BE2C (cell line): Measurements from ENCODE around the gene POLR3GL.
A peak's percentile ranks its signal among the peaks of the same experiment; 100 is the strongest.

ENCODE experiments used
- DNase-seq: peaks from one replicate; pipeline ENCODE4 v3.0.0-alpha.2; 2020
- H3K27me3 ChIP-seq: fragments of 250-450 bp; sonication (Bioruptor Pico); 2 replicates; pipeline ENCODE4 v1.5.1; 2020; ENCODE audit warnings: mild to moderate bottlenecking
- H3K36me3 ChIP-seq: fragments of 250-450 bp; sonication (Bioruptor Pico); 2 replicates; pipeline ENCODE4 v1.5.1; 2020; ENCODE audit warnings: mild to moderate bottlenecking
- H3K4me1 ChIP-seq: fragments of 250-450 bp; sonication (Bioruptor Pico); 2 replicates; pipeline ENCODE4 v1.5.1; 2020
- H3K4me3 ChIP-seq: 2 replicates; pipeline ENCODE4 v1.5.1; 2011; ENCODE audit warnings: low read depth, low read length
- H3K9me3 ChIP-seq: fragments of 250-450 bp; sonication (Bioruptor Pico); 2 replicates; pipeline ENCODE4 v1.5.1; 2020
- CTCF ChIP-seq: IDR thresholded peaks from 2 replicates; pipeline ENCODE4 v1.5.1; 2012; ENCODE audit warnings: mild to moderate bottlenecking, low read depth, low read length

POLR3GL gene

DNA sequence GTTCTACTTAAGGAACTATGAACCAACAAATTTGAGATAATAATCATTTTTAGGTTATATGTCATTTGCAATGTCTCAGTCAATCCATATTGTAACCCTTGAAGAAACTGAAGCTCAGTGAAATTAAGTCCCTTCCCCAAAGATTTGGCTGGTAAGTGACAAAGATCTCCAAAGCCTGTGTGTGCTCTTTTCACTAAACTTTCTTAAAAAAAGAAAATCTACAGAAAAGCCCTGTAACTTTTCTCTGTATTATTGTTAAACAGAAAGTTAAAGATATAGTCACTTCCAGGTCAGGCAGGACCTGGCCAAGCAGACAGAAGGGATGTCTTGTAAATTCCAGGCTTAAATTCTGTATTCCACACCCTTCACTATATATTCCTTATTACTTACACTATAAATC, 8.1 kb upstream of the POLR3GL start:
- Histone ChIP-seq H3K4me1 (peaks cover 8% of the 10 kb centered on the region), H3K27me3 (no peaks in the 10 kb centered on the region), H3K9me3 (no peaks in the 10 kb centered on the region), H3K36me3 (no peaks in the 10 kb centered on the region; the same call in 1 of the 2 replicates), H3K4me3 (peak overlapping the region; percentile 78)
- no peak for DNase-seq
- TF ChIP-seq CTCF: no peak

- H3K4me1 ChIP-seq: peaks cover 8% of the 10 kb centered on the region
- no peak for DNase-seq
- H3K4me3 ChIP-seq: peak overlapping the region; percentile 78
- H3K36me3 ChIP-seq: no peaks in the 10 kb centered on the region; the same call in 1 of the 2 replicates
- no peaks in the 10 kb centered on the region for H3K27me3 ChIP-seq
- no peak for TF ChIP-seq CTCF
- H3K9me3 ChIP-seq: no peaks in the 10 kb centered on the region
These were observed 7.6 kb upstream of the POLR3GL start for GRCh38 chr1:145956781-145957442.

DNA sequence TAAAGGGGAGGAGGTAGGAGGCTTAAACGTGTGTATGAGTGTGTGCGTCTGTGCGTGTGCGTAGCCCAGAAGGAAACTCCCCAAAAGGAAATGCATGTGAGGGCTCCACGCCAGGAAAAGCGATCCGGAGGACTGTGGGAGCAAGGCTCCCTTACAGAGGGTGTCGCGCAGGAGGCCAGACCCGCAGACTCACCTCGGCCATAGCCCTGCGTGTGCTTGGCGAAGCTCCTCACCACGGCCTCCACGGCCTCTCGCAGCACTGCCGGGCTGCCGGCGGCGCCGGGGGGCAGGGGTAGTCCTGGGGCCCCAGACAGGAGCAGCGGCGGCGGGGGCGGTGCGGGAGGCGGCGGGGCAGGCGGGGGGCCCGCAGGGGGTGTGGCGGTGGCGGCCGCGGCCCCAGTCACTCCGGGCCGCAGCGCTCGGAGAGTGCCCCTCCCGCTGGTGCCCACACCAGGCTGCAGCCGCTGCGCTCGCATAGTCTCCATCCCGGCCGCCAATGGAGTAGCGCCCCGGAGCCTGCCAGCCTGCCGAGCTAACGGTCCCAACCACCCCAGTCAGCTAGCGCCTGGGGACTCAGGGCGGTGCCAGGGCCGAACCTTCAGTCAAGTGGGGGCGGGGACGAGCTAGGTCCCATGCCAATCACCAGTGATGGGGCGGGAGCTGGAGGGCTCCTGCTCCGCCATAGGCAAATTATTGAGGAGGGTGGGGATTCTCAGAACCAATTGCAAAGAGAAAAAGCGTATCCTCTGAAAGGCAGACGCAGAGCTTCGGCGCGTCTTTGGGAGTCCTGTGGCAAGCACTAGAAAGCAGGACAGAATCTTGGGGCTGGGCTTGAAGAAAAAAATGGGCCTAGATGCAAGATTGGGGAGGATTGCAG, 6.8 kb upstream of the POLR3GL start, which contains the start of gene LIX1L:
LIX1L (minus strand) TSS at position 575 of the 877 bp plus-strand sequence; CDS start at position 485, 90 bp downstream.
- peak; percentile 98 for DNase-seq
- Histone ChIP-seq H3K27me3 (no peaks in the 10 kb centered on the region), H3K9me3 (no peaks in the 10 kb centered on the region), H3K36me3 (no peaks in the 10 kb centered on the region; the same call in 1 of the 2 replicates), H3K4me3 (peak within 1 kb of the TSS; percentile 78), H3K4me1 (peaks cover 8% of the 10 kb centered on the region)
- TF ChIP-seq CTCF: no peak

- TF ChIP-seq CTCF: no peak
- H3K4me1 ChIP-seq: peaks cover 8% of the 10 kb centered on the region
- no peaks in the 10 kb centered on the region for H3K27me3 ChIP-seq
- no peak for DNase-seq
- no peaks in the 10 kb centered on the region; the same call in 1 of the 2 replicates for H3K36me3 ChIP-seq
- no peaks in the 10 kb centered on the region for H3K9me3 ChIP-seq
- H3K4me3 ChIP-seq: no peak overlapping the region
These were observed 5.8 kb upstream of the POLR3GL start for GRCh38 chr1:145958734-145959133.

- DNase-seq: no peak
- Histone ChIP-seq H3K4me1 (peaks cover 8% of the 10 kb centered on the region), H3K36me3 (no peaks in the 10 kb centered on the region; the same call in 1 of the 2 replicates), H3K9me3 (no peaks in the 10 kb centered on the region), H3K4me3 (no peak overlapping the region; the same call in 1 of the 2 replicates), H3K27me3 (no peaks in the 10 kb centered on the region)
- TF ChIP-seq CTCF: no peak
These were observed 5.2 kb upstream of the POLR3GL start for GRCh38 chr1:145959333-145959732.
